GM12872 (cell line): ENCODE results near the gene ATG5.
A peak's percentile ranks its signal among the peaks of the same experiment; 100 is the strongest.

Source experiments
- CTCF ChIP-seq: IDR thresholded peaks from 3 replicates; pipeline ENCODE4 v1.5.1; 2011; ENCODE audit warnings: low read depth, mild to moderate bottlenecking, low read length, moderate library complexity; ENCODE audit not compliant: insufficient read depth

The ATG5 gene

GRCh38 chr6:106360410-106360988, 34.9 kb upstream of the ATG5 start, which contains the start of gene CRYBG1:
Gene CRYBG1, plus strand, starts transcription at chr6:106360717. Its CDS starts 192 bp downstream, at chr6:106360909.
- TF ChIP-seq CTCF, result peak; percentile 79

GRCh38 chr6:106359959-106360409, 34.4 kb upstream of the ATG5 start:
- TF ChIP-seq CTCF, result no peak

- TF ChIP-seq CTCF, result no peak
These were observed 30.8 kb upstream of the ATG5 start for GRCh38 chr6:106356378-106356777.

GRCh38 chr6:106347219-106347618, 21.7 kb upstream of the ATG5 start:
- no peak for TF ChIP-seq CTCF

- TF ChIP-seq CTCF, result peak; percentile 83
These were observed 13.9 kb upstream of the ATG5 start for GRCh38 chr6:106339334-106340029.

GRCh38 chr6:106334646-106335448, 9.3 kb upstream of the ATG5 start:
- TF ChIP-seq CTCF, result peak; percentile 55; the same call in 2 of the 3 replicates

- TF ChIP-seq CTCF, result no peak
These were observed 729 bp downstream of the ATG5 start for GRCh38 chr6:106324726-106325335.
